GM08714 (cell line): ENCODE data around the gene SLC43A2.
A peak's percentile ranks its signal among the peaks of the same experiment; 100 is the strongest.

Experiments
- H3K4me3 ChIP-seq: fragments of 200-500 bp; sonication (Bioruptor generic); 2 replicates; pipeline ENCODE4 v1.5.1; 2014; ENCODE audit warnings: mild to moderate bottlenecking, low read length, inconsistent platforms
- ZNF274 ChIP-seq: IDR thresholded peaks from 2 replicates; pipeline ENCODE4 v1.6.1; 2012; ENCODE audit warnings: mild to moderate bottlenecking, low read depth, low read length

SLC43A2 gene

DNA sequence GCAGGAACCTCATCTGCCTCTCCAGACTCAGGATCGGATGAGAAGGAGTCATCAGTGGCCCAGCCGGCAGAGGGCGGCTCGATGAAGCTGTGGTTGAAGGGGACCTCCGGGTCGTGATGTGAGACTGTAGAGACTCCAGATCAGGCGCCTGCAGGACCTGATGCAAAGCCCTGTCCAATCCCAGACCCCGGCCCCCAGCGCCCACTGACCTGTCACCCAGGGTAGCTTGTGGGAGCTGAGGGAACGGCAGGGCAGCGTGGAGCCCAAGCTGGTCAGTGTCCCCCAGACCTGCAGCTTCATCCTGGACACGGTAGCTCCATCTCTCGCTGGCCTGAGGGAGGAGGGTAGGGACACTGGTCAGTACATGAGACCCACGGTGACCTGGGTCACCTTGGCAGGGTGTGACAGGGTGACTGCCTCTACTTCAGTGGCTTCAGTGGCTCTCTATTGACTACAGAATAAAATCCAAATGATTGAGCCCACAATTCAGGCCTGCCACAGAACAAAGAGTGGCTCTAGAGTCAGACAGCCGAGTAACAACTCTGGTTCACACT is 8.2 kb upstream of the SLC43A2 start:
- no peak overlapping the region for H3K4me3 ChIP-seq
- TF ChIP-seq ZNF274, result no peak

DNA sequence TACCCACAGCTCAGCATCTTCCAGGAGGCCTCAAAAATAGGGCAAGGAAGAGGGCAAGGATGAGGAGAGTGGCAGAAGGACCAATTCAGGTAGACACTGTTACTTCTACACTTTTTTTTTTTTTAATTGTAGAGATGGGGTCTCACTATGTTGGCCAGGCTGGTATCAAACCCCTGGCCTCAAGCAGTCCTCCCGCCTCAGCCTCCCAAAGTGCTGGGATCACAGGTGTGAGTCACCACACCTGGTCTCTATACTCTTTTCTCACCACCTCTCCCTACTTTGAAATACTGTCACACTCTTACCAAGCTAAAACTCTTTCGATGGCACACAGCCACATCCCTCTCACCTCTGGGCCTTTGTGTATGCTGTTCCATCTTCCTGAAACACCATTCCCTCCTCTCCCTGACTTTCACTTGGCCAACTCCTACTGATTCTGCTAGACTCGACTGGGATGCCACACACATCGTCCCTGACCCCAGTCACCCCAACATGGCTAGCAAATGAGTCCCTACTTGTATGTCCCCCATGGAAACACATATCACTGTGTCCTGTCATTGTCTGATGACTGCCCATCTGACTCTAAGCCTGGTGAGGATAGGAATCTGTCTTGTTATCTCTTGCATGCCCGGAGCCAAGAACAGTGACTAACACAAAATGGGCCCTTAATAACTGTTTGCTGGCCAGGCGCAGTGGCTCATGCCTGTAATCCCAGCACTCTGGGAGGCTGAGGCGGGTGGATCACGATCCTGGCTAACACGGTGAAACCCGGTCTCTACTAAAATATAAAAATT is 7.2 kb upstream of the SLC43A2 start:
- H3K4me3 ChIP-seq, result no peak overlapping the region
- TF ChIP-seq ZNF274, result no peak

DNA sequence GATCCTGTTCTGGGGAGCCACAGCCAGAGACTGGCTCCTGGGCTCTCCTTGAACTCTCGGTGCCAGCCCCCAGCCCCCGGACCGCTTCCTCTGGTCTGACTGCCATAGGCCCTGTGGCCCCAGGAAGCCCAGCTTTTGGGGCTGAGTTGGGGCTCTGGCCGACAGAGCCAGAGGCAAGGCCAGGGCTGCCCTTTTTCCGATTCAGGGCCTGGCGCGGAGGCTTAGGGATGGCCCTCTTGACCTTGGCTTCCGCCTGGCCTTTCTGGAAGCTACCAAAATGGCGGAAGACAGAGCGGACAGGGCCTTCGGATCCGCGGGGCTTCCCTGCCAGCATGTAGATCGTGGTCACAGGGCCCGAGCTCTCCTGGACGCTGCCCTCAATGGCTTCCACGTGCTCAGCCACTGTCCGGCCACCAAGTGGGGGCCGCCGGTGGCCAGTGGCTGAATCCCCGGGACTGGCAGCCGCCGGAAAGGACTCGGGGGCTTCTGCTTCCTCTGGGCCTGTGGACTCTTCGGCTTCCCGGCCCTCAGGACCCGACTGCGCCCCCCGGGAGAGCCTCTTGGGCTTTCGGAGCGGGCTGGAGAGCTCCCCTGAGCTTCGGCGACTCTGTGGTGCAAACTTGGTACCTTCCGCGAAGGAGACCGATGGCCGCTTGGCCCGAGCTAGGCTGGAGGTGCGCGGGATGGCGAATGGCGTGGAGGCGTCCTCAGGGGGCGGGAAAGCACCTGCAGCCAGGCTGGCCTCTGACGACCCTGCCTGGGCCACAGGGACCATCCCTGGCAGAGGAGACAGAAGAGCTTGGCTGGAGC is 6.4 kb upstream of the SLC43A2 start:
- no peak for TF ChIP-seq ZNF274
- no peak overlapping the region for H3K4me3 ChIP-seq

DNA sequence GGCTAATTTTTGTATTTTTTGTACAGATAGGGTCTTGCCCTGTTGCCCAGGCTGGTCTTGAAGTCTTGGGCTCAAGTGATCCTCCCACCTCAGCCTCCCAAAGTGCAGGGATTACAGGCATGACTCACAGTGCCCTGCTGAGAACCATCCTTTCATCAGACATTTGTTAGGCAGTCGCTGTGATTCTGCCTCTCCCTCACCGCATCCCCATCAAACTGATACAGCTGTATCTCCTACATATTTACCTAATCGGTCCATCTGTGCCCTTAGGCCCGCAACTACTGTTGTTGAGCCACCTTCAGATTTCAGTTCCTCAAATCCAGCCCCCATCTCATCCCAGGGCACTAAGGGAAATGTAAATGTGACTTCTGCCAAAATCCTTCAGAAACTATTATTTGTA is 2.0 kb upstream of the SLC43A2 start:
- H3K4me3 ChIP-seq, result no peak overlapping the region
- no peak for TF ChIP-seq ZNF274

GRCh38 chr17:1629504-1630310 is 1.1 kb upstream of the SLC43A2 start:
- H3K4me3 ChIP-seq, result peak overlapping the region; percentile 72
- no peak for TF ChIP-seq ZNF274

GRCh38 chr17:1628856-1629503 is 346 bp upstream of the SLC43A2 start:
- H3K4me3 ChIP-seq, result peak overlapping the region; percentile 72
- no peak for TF ChIP-seq ZNF274

DNA sequence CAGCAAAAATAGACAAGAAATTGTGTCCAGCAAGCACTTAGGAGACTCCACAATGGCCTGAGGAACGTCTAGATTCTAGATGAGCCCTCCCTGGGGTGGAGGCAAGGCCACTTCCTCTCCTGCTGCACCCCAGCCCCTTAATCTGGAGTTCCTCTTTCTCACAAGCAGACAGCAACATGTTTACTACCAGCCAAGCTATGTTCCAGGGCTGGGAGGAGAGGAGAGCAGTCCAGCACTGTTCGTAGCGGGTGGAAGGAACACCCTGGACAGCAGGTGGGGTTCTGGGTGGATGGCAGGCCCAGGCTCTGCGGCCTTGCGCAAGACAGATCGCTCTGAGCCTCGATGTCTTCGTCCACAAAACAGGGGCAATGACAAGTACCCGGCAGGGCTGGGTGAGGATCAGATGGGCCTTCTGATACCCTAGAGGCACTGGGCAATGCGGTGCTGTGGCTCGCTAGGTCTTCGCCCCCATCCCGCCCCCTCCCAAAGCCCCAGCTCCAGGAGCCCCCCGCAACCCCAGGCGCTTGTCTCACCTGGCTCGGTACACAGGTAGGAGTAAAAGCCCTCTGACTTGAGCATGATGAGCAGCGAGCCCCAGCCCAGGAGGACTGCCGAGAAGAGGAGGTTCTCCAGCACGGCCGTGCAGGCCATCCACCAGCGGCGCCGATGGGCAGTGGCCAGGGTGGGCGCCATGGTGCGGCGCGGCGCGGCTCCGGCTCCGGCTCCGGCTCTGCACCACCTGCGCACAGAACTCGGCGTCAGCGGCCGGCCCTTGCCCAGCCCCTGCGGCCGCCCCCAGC is 1.3 kb downstream of the SLC43A2 start:
- TF ChIP-seq ZNF274, result no peak
- H3K4me3 ChIP-seq, result peak overlapping the region; percentile 72; the same call in 1 of the 2 replicates

GRCh38 chr17:1626333-1626732 is 2.3 kb downstream of the SLC43A2 start:
- peak overlapping the region; percentile 72; the same call in 1 of the 2 replicates for H3K4me3 ChIP-seq

GRCh38 chr17:1625581-1625980 is 3.1 kb downstream of the SLC43A2 start:
- no peak overlapping the region for H3K4me3 ChIP-seq
- TF ChIP-seq ZNF274, result no peak

More at GRCh38 chr17:1626333-1626732, 2.3 kb downstream of the SLC43A2 start:
- no peak for TF ChIP-seq ZNF274

DNA sequence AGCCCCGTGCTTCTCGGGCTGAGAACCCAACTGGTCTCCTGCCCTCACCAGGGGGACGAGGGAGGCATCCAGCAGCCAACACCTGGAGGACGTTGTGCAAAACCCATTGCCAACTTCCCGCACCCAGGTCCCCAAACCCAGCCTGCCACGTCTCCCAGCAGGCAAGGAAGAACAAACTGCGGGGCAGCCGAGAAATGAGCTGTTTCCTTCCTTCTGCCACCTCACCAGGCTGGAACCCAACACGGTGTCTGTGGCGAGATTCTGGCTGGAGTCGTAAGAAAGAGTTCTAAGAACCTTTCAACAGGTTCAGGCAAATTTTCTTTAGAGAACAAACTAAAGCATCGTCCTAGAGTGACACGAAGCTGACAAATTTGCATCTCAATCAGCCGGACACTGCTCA is 3.6 kb downstream of the SLC43A2 start:
- TF ChIP-seq ZNF274, result no peak
- H3K4me3 ChIP-seq, result no peak overlapping the region

GRCh38 chr17:1624650-1625049 is 4.0 kb downstream of the SLC43A2 start:
- H3K4me3 ChIP-seq, result no peak overlapping the region
- no peak for TF ChIP-seq ZNF274

DNA sequence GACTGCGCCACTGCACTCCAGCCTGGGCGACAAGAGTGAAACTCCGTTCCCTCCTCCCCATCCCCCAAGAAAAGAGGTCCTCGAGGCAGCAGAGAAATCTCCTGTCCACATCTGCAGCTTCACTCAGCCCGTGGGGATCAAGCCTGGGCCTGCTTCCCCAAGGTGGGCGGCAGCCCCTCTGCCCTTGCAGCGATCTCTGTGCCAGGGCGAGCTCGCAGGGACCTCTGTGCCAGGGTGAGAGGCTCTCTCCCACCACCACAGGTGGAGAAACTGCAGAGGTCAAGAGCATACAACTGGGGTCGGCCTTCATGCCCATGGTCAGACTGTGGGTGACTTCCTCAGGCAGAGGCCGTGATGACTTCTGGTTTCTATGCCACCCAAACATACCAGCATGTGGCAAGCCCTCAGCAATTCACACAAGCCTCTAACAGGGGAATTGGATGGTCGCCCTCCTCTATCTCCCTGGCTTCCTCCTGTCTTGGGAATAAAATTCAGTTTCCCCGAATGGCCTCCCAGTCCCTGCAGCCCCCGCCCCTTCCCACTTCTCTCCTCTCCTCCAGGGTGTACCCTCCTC is 5.5 kb downstream of the SLC43A2 start:
- no peak for TF ChIP-seq ZNF274
- no peak overlapping the region for H3K4me3 ChIP-seq
